ENCODE measurements around the gene RAD51C.

DNA sequence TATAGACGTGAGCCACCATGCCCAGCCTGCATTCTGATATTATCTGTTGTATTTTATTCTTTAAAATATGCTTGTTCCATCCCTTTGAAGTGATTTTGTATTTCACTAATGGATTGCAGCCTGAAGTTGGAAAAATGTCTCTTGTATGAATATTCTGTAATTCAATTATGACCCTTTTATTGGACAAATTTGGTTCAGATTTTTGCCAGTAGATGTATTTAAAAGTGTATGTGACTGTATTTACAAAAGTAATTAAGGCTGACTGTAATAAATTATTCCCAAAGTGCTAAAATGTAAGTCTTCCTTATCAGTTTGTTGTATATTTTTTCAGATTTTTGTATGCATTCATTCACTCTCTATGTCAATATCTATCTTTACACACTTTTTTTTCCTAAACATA lies 87.0 kb downstream of the RAD51C start:
- TF ChIP-seq SP1 (CRISPR knock-in tag; conservative IDR thresholded peaks at IDR 0.05), result no peak
- TF ChIP-seq CTCF (IDR thresholded peaks at IDR 0.05), result no peak
- TF ChIP-seq, protein P1, sequence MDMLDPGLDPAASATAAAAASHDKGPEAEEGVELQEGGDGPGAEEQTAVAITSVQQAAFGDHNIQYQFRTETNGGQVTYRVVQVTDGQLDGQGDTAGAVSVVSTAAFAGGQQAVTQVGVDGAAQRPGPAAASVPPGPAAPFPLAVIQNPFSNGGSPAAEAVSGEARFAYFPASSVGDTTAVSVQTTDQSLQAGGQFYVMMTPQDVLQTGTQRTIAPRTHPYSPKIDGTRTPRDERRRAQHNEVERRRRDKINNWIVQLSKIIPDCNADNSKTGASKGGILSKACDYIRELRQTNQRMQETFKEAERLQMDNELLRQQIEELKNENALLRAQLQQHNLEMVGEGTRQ (CRISPR knock-in tag; IDR thresholded peaks at IDR 0.05), result no peak
- TF ChIP-seq RELA (CRISPR knock-in tag; IDR thresholded peaks at IDR 0.05; ENCODE audit: borderline replicate concordance), result no peak
- TF ChIP-seq ZBTB21 (CRISPR knock-in tag; IDR thresholded peaks at IDR 0.05; ENCODE audit: borderline replicate concordance), result no peak
- TF ChIP-seq HMGXB4 (CRISPR knock-in tag; IDR thresholded peaks at IDR 0.05), result no peak
